HT-29 (cell line): ENCODE measurements around the gene RBBP6. TPM values are rescaled to one million over a fixed set of nuclear protein-coding genes. Genes with fewer than 3 reads are reported as not detected.
"Not testable (repeated sequence)": the region's sequence is repeated elsewhere in the genome, so short reads cannot be mapped to it uniquely, and the experiment has no call there.

Source experiments
- DNase-seq: peaks from one replicate; pipeline ENCODE4 v3.0.0-alpha.2; 2015; ENCODE audit warnings: low spot score
- total RNA-seq: library from RNA; depleted of rRNA; stranded (reverse); fragments of >200 nt; shearing (Covaris generic); gene quantifications from 2 replicates; pipeline ENCODE4 v1.2.3, GENCODE V29; 2014; rRNA removed

Gene RBBP6, protein sequence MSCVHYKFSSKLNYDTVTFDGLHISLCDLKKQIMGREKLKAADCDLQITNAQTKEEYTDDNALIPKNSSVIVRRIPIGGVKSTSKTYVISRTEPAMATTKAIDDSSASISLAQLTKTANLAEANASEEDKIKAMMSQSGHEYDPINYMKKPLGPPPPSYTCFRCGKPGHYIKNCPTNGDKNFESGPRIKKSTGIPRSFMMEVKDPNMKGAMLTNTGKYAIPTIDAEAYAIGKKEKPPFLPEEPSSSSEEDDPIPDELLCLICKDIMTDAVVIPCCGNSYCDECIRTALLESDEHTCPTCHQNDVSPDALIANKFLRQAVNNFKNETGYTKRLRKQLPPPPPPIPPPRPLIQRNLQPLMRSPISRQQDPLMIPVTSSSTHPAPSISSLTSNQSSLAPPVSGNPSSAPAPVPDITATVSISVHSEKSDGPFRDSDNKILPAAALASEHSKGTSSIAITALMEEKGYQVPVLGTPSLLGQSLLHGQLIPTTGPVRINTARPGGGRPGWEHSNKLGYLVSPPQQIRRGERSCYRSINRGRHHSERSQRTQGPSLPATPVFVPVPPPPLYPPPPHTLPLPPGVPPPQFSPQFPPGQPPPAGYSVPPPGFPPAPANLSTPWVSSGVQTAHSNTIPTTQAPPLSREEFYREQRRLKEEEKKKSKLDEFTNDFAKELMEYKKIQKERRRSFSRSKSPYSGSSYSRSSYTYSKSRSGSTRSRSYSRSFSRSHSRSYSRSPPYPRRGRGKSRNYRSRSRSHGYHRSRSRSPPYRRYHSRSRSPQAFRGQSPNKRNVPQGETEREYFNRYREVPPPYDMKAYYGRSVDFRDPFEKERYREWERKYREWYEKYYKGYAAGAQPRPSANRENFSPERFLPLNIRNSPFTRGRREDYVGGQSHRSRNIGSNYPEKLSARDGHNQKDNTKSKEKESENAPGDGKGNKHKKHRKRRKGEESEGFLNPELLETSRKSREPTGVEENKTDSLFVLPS (N-terminal part only)
- 16.4 and 23.6 TPM in 2 replicates for total RNA-seq

DNA sequence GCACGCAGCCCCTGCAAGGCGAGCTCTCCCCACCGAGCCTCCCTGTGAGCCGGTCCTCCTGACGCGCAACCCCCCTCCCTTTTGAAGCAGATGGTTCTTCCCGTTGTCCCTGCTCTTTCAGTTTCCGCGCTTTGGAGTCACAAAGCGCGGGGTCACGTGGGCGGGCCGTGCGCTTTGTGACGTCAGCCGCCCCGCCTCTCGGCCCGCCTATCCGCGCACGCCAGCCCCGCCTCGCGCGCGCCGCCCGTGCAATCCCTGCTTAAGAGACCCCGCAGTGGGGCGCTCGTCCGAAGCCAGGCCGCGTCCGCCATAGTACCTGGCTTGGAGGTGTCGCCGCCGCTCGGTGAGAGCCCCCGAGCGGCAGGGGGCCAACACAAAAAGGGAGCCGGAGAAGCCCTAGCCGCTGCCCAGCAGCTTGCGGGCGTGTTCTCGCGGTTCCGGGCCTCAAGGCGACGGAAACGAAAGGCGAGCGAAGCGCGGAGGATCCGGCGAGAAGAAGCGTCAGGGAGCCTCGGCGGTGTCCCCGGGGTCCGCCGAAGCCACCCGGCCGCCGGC lies at the start of gene RBBP6:
TSS of gene RBBP6 (plus strand) at position 272 of the 555 bp plus-strand sequence. CDS start 1,061 bp downstream, outside the sequence.
- DNase-seq, result peak; percentile 96

DNA sequence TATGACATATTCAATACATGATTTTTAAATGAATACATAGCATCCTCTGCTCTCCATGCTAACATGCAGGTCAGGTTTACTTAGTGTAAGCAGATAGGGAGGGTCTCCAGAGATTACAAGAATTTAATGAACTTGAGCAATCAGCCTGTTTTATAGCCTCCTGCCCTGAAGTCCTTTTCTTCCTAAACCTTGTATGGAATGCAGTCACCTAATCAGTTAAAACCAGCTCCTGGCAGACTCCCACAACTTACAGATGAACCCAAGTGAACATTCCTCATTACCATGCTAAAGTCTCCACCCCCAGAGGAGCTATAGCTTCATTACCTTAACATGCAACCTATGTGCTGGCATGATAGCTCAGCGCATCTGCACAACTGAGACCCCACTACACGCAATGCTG lies 48.5 kb upstream of the RBBP6 start:
- DNase-seq, result no peak

DNA sequence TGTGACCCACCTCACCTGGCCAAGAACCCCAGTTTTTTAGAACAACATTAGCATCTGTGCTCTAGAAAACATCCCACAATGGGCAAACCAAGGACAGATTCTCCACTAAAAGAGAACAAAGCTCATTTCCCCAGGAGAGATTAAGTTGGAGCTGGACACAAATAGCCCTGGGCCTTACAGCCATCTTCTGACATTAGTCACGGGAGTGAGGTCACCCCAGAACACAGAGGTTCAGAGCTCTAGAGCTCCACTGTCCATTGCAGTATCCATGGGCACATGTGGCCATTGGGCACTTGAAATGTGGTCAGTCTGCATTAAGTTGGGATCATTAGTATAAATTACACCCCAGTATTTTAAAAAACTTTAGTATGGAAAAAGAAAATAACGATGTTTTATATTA lies 47.6 kb upstream of the RBBP6 start:
- no peak for DNase-seq

DNA sequence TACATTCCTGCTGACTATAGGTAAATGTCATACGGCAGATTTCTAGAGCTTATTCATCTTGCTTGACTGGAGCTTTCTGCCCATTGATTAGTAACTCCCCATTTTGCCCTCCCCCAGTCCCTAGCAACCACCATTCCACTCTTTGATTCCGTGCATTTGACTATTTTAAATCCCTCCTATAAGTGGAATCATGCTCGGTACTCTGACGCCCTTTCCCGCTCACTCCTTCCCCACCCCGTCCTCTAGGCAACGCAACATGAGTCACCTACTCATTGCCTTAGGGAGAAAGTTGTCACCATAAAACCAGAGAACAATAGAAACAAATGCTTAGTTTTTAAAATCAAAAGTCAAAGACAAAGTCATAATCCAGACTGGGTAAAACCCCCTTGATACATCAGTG lies 45.5 kb upstream of the RBBP6 start:
- DNase-seq, result no peak

DNA sequence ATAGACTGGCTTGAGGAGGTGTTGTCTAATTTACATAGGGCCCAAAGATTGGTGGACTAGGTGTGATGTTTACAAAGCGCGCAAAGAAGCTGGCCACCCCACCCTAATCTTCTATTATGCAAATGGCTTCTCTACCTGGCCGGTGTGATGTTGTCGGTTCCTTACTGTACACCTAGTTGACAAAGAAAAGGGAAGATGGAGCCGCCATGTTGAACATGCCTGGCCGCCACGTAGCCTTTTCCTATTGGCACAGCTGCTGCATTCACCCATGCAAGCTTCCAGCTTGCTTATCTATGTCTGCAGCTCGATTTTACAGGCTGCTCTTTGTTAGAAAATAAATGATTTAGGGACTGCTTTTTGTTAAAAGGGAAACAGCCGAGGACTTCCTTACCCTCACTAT lies 44.2 kb upstream of the RBBP6 start:
- not testable (repeated sequence) for DNase-seq

DNA sequence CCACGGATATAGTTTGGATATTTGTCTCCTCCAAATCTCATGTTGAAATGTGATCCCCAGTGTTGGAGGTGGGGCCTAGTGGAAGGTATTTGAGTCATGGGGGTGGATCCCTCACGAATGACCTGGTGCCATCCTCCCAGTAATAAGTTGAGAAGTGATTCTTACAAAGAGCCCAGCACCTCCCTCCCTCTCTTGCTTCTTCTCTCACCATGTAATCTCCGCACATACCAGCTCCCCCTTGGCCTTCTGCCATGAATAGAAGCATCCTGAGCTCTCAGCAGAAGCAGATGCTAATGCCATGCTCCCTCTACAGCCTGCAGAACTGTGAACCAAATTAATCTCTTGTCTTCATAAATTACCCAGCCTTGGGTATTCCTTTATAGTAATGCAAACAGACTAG lies 41.9 kb upstream of the RBBP6 start:
- DNase-seq, result no peak

DNA sequence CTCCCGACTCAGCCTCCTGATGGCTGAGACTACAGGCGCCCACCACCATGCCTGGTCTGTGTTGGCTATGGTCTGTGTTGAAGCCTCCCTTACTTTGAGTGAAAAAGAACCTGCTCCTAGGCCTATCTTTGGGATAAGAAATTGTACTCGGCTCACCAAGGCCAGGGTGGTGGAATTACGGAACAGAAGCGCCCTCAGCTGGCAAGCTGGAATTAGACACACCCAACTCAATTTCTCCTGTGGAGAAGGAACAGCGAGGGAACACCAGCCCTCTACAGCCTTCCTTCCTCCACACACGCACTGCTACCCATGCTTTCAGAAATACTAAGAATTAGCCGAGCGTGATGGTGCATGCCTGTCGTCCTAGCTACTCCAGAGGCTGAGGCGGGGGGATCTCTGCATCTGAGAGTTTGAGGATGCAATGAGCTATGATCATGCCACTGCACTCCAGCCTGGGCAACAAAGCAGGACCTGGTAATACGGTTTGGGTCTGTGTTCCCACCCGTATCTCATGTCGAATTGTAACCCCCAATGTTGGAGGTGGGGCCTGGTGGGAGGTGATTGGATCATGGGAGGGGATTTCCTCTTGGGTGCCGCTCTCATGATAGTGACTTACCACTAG lies 40.1 kb upstream of the RBBP6 start:
- DNase-seq, result peak; percentile 49

DNA sequence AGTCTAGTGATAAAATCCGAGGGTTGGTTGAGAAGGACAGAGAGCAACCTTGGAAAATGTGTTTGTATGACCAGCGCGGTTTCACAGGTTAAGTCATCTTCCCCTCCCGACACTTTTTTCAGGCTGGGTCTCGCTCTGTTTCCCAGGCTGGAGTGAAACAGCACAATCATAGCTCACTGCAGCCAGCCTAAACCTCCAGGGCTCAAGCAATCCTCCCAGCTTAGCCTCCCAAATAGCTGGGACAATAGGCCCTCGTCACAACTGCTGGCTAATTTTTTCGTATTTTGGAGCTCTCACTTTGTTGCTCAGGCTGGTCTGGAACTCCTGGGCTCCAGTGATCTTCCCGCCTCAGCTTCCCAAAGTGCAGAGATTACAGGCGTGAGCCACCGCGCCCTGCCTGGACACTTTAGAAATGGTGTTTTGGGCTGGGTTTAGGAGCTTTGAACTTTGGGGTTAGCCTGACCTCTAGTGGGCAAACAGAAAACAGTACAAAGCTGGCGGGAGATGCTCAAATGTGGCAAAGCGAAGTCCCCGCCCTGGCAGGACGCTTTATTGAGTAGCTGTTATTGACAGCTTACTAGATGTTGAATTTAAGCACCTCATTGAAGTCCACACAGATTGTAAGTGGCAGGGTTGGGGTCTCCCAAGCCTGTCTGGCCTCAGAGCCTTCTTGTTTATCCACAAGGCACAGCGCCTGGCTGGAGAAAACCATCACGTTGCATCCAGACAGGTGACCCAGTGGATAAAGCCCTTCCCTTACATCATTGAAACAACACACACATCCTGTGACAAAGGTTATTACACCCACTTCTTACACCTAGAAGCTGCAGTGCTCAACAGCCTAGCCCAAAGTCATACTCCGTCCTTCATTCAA lies 34.7 kb upstream of the RBBP6 start:
- peak; percentile 75 for DNase-seq

DNA sequence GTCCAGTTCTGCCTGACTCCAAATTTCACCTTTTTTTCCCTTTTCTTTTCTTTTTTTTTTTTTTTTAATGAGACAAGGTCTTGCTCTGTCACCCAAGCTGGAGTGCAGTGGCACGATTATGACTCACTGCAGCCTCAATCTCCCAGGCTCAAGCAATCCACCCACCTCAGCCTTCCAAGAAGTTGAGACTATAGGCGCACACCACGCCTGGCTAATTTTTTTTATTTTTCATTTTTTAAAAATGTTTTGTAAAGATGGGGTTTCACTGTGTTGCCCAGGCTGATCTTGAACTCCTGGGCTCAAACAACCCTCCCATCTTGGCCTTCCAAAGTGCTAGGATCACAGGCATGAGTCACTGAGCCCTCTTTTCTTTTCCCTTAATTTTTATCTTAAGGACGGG lies 33.4 kb upstream of the RBBP6 start:
- DNase-seq, result no peak

DNA sequence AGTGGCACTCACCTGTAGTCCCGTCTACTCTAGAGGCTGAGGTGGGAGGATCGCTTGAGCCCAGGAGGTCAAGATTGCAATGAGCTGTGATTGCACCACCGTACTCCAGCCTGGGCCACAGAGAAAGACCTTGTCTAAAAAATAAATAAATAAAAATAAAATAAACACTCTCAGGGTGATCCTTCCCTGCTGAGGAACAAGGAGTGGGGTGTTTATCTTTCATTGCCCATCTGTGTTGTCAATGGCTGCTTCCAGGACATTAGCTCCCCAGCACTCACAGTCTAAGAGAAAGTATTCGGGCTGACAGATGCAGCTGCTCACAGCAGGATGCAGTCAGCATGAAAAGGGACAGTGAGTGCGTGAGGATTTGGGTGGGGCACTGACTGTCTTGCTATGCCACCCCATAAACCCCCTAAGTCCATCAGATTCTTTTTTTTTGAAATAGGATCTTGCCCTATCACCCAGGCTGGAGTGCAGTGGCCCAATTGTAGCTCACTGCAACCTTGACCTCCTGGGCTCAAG lies 31.3 kb upstream of the RBBP6 start:
- DNase-seq, result no peak

DNA sequence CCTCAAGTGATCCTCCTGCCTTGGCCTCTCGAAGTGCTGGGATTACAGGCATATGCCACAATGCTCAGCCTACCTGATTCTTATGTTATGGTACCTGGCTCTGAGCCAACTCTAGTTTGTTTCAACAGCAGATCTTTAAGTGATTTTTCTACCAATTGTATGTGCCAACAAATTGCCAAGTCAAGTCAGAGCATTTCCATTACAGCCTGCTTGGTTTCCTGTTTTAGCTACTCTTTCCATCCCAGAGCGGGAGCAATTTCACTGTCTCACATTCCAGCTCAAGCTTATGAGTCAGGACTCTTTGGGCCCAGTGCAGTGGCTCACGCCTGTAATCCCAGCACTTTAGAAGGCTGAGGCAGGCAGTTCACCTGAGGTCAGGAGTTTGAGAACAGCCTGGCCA lies 30.8 kb upstream of the RBBP6 start:
- no peak for DNase-seq

DNA sequence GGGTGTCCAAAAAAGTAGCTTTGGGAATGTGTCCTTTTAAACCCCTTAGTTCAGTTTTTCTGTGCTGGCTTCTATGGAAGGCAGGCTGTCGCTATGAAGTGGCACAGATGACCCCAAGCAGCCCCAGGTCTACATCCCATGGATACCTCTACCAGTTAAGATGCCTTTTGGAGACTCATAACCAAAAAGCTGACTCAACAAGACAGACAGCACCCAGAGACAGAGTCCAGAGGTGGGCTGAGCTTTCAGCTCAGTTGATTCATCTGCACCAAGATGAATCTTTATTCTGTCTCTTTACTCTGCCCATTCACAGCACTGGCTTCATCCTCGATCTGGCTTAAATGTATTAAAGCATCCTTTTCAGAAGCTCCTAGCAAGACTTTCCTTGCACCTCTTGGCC lies 29.8 kb upstream of the RBBP6 start:
- no peak for DNase-seq

DNA sequence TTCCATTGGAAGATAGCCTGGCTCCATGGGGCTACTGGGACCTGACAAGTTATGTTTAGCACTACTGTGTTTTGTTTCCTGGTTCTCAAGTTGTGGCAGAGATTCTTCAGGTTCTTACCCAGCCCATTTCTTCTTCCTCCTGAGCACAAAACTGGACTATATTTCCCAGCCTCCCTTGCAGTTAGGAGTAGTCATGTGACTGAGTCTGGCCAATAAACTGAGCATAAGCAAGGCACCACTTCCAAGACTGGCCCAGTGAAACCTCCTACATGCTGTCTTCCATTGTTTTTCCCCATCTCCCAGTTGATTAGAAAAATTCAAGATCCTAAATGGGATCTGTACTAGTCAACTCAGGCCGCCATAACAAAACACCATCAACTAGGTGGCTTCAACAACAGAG lies 28.2 kb upstream of the RBBP6 start:
- no peak for DNase-seq

DNA sequence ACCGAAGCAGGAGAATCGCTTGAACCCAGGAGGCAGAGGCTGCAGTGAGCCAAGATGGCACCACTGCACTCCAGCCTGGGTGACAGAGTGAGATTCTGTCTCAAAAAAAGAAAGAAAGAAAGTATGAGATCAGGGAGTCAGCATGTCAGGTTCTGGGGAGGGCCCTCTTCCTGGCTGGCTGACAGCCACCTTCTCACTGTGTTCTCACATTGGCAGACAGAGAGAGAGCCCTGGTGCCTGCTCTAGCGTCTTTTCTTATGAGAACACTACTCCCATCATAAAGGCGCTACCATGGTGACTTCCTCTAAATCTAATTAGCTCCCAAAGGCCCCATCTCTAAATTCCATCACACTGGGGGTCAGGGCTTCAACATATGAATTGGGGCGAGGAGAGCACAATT lies 27.6 kb upstream of the RBBP6 start:
- DNase-seq, result no peak

DNA sequence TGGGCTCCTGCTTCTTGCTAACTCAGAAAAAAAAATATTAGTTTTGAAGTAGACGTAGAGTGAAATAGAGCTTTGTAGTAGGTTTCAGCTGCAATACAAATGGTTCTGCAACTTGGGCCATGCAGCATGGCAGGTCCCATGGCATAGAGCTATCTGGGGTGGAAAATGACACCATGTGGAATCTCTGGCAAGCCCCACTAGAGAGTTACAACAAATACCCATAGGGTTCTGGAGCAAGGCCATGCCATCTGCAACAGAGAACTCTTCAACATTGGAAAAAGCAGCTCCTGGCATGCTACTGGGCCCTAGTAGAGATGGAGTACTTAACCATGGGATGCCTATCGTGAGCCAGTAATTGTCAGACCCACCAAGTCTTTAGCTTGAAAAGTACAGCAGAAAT lies 25.3 kb upstream of the RBBP6 start:
- no peak for DNase-seq

DNA sequence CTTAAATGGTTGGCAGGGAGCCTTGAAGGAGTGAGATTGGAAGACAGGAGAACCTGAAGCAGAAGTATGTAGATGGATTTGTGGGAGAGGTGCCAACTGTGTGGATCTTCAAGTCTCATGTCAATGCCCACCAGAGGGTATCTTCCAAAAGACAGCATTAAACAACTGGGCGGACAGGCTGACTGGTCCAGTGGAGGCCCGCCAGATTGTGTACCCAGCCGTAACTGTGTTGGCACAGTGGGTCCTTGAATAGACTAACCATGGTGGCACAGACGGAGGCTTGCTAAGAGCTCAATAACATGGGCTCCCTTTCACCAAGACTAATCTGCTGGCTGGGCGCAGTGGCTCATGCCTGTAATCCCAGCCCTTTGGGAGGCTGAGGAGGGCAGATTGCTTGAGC lies 24.2 kb upstream of the RBBP6 start:
- DNase-seq, result no peak

DNA sequence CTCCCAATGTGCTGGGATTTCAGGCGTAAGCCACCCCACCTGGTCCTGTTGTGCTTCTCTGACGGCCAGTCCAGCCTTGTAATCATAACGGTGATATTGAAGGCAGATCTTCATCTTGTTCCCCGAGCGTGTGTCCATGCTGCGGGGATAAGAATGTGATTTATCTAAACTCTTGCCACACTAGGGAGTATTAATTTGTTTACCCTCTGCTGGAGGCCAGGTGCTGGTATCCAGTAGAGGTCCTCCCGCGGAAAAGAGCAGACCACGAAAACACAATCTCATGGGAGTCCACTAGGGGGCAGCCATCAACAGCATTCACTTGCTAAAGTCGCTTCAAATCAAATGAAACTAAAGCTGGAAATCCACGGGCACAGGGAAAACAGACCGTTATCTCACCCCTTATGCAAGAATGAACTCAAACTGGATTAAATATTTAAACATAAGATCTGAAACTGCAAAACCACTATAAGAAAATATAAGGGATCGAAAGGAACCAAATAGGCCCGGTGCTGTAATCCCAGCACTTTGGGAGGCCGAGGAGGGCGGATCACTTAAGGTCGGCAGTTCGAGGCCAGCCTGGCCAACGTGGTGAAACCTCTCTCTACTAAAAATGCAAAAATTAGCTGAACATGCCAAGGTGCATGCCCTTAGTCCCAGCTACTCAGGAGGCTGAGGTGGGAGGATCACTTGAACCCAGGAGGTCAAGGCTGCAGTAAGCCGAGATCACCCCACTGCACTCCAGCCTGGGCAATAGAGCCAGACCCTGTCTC lies 22.3 kb upstream of the RBBP6 start:
- peak; percentile 89 for DNase-seq

DNA sequence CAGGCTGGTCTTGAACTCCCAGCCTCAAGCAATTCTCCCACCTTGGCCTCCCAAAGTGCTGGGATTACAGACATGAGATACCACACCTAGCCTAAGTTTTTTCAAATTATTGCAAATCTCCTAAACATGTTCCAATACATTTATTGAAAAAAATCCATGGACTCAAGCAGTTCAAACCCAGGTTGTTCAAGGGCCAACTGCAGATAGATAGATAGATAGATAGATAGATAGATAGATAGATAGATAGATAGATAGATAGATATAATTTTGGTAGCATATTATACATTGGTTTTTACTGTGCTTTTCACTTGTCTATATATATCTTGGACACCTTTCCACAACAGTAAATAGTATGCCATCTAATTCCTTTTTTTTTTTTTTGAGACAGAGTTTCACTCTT lies 20.9 kb upstream of the RBBP6 start:
- DNase-seq, result no peak

DNA sequence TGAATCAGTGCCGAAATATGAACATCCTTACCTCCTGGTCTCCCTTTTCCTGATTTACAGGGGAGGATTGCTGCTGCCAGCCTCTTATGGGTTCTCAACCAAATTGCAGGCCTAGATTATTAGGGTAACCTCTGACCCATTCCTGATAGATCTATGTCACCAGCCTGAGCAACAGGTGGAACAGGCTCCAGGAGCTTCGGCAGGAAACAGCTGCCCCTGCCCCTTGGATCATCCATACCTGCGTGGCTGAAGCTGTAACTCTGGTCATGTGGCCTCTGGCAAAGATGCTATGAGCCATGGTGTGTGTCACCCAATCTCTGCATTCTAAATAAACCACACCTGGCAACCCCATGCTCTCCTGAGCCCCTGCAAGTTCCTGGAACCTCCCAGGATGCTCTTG lies 18.4 kb upstream of the RBBP6 start:
- DNase-seq, result no peak

DNA sequence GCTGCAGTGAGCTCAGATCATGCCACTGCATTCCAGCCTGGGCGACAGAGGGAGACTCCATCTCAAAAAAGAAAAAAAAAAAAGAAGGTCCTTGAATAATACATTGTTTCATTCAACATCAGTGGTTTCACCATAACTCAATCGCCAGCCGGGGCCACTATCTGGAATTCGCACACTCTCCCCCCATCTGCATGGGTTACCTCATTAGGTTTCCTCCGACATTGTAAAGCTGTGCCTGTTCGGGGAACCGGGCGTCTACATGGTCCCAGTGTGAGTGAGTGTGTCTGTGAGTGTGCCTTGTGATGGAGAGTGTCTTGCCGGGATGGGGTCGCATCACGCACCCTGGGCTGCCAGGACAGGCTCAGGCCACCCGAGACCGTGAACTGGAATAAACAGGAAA lies 16.6 kb upstream of the RBBP6 start:
- no peak for DNase-seq
